Large intestine (tissue), 3 donors: ENCODE measurements around the gene PPP1R7. TPM values are rescaled to one million over a fixed set of nuclear protein-coding genes. Genes with fewer than 3 reads are reported as not detected.
A peak's percentile ranks its signal among the peaks of the same experiment; 100 is the strongest.

Source experiments
- DNase-seq, 2 donors: peaks; one replicate each; pipeline versions ENCODE4 v3.0.0 to v3.0.0-alpha.2; 2013
- H3K27ac ChIP-seq: one replicate; pipeline ENCODE4 v1.5.1; 2013; ENCODE audit warnings: low read length
- H3K27me3 ChIP-seq: 2 replicates; pipeline ENCODE4 v1.6.1; 2013; ENCODE audit warnings: low read length; ENCODE audit not compliant: control insufficient read depth, insufficient read depth
- H3K36me3 ChIP-seq: 2 replicates; pipeline ENCODE4 v1.6.1; 2013; ENCODE audit warnings: low read length; ENCODE audit not compliant: control insufficient read depth, insufficient read depth
- H3K4me1 ChIP-seq: one replicate; pipeline ENCODE4 v1.6.1; 2013; ENCODE audit warnings: low read length; ENCODE audit not compliant: control insufficient read depth, insufficient read depth
- H3K4me3 ChIP-seq: one replicate; pipeline ENCODE4 v1.5.1; 2013; ENCODE audit warnings: low read length
- H3K9me3 ChIP-seq: one replicate; pipeline ENCODE4 v1.6.1; 2013; ENCODE audit warnings: mild to moderate bottlenecking, low read depth, low read length, moderate library complexity; ENCODE audit not compliant: control insufficient read depth
- WGBS: methylation state at CpG from one replicate; pipeline ENCODE4 v1.1.5; 2013; ENCODE audit warnings: low lambda C conversion rate; ENCODE audit not compliant: insufficient coverage; 5-methylcytosine and 5-hydroxymethylcytosine counted together
- polyA plus RNA-seq: library from polyadenylated mRNA; unstranded; fragments of 120-200 nt; gene quantifications from one replicate; pipeline ENCODE4 v1.2.1, GENCODE V29; 2013

The PPP1R7 gene
- polyA plus RNA-seq, 1 donor = 58.4 TPM

GRCh38 chr2:241183221-241183620 lies 33.0 kb downstream of the PPP1R7 start:
- H3K4me1 ChIP-seq = no peaks in the 10 kb centered on the region
- H3K27ac ChIP-seq = no peak overlapping the region
- no peak overlapping the region for H3K4me3 ChIP-seq
- H3K27me3 ChIP-seq = no peaks in the 10 kb centered on the region
- peaks cover 21% of the 10 kb centered on the region for H3K36me3 ChIP-seq
- no peaks in the 10 kb centered on the region for H3K9me3 ChIP-seq
- no CpG with 5 or more reads among the region's 9 CpGs for WGBS
- no peak for DNase-seq

GRCh38 chr2:241184901-241185300 lies 34.6 kb downstream of the PPP1R7 start:
- no peak overlapping the region for H3K4me3 ChIP-seq
- H3K36me3 ChIP-seq = peaks cover 15% of the 10 kb centered on the region
- DNase-seq = no peak
- H3K9me3 ChIP-seq = no peaks in the 10 kb centered on the region
- H3K27ac ChIP-seq = no peak overlapping the region
- H3K4me1 ChIP-seq = no peaks in the 10 kb centered on the region
- peaks cover 4% of the 10 kb centered on the region for H3K27me3 ChIP-seq
- no CpG with 5 or more reads among the region's 9 CpGs for WGBS

GRCh38 chr2:241185961-241186360 lies 35.7 kb downstream of the PPP1R7 start:
- H3K27ac ChIP-seq = no peak overlapping the region
- DNase-seq = no peak
- no peaks in the 10 kb centered on the region for H3K4me1 ChIP-seq
- no peaks in the 10 kb centered on the region for H3K9me3 ChIP-seq
- H3K4me3 ChIP-seq = no peak overlapping the region
- no CpG with 5 or more reads among the region's 11 CpGs for WGBS
- H3K36me3 ChIP-seq = peaks cover 13% of the 10 kb centered on the region
- H3K27me3 ChIP-seq = peaks cover 4% of the 10 kb centered on the region

- H3K4me1 ChIP-seq = no peaks in the 10 kb centered on the region
- peaks cover 4% of the 10 kb centered on the region for H3K27me3 ChIP-seq
- DNase-seq = no peak
- no CpG with 5 or more reads among the region's 14 CpGs for WGBS
- no peak overlapping the region for H3K27ac ChIP-seq
- no peaks in the 10 kb centered on the region for H3K9me3 ChIP-seq
- H3K4me3 ChIP-seq = no peak overlapping the region
- H3K36me3 ChIP-seq = peaks cover 12% of the 10 kb centered on the region
Measured at GRCh38 chr2:241187101-241187917, 37.0 kb downstream of the PPP1R7 start.

GRCh38 chr2:241187918-241188234 lies 37.6 kb downstream of the PPP1R7 start:
- DNase-seq = no peak
- Histone ChIP-seq H3K27me3 (peaks cover 4% of the 10 kb centered on the region), H3K27ac (no peak overlapping the region), H3K4me1 (no peaks in the 10 kb centered on the region), H3K9me3 (no peaks in the 10 kb centered on the region), H3K4me3 (no peak overlapping the region), H3K36me3 (peaks cover 8% of the 10 kb centered on the region)
- no CpG with 5 or more reads among the region's 4 CpGs for WGBS

GRCh38 chr2:241188361-241189092 lies 38.3 kb downstream of the PPP1R7 start, which contains the start of gene ANO7:
Gene ANO7 (plus strand): TSS chr2:241188677. CDS start chr2:241190064, 1,387 bp downstream.
- Histone ChIP-seq H3K27me3 (peaks cover 4% of the 10 kb centered on the region), H3K9me3 (no peaks in the 10 kb centered on the region), H3K36me3 (peaks cover 1% of the 10 kb centered on the region), H3K4me3 (peak within 1 kb of the TSS; percentile 23), H3K27ac (no peak within 1 kb of the TSS), H3K4me1 (no peaks in the 10 kb centered on the region)
- peak; percentile 31 to 55 for DNase-seq
- no CpG with 5 or more reads among the region's 21 CpGs for WGBS

- H3K9me3 ChIP-seq = no peaks in the 10 kb centered on the region
- H3K27me3 ChIP-seq = peaks cover 4% of the 10 kb centered on the region
- no peak overlapping the region for H3K27ac ChIP-seq
- H3K4me1 ChIP-seq = no peaks in the 10 kb centered on the region
- H3K36me3 ChIP-seq = no peaks in the 10 kb centered on the region
- peak overlapping the region; percentile 23 for H3K4me3 ChIP-seq
- no CpG with 5 or more reads among the region's 32 CpGs for WGBS
- no peak for DNase-seq
Measured at GRCh38 chr2:241189093-241189855, 39.0 kb downstream of the PPP1R7 start.

GRCh38 chr2:241189856-241190201 lies 39.6 kb downstream of the PPP1R7 start:
- H3K4me1 ChIP-seq = no peaks in the 10 kb centered on the region
- no CpG with 5 or more reads among the region's 15 CpGs for WGBS
- DNase-seq = no peak
- H3K27me3 ChIP-seq = peaks cover 4% of the 10 kb centered on the region
- no peak overlapping the region for H3K4me3 ChIP-seq
- H3K9me3 ChIP-seq = no peaks in the 10 kb centered on the region
- H3K27ac ChIP-seq = no peak overlapping the region
- no peaks in the 10 kb centered on the region for H3K36me3 ChIP-seq

GRCh38 chr2:241190291-241190981 lies 40.2 kb downstream of the PPP1R7 start:
- H3K9me3 ChIP-seq = no peaks in the 10 kb centered on the region
- no CpG with 5 or more reads among the region's 19 CpGs for WGBS
- no peaks in the 10 kb centered on the region for H3K36me3 ChIP-seq
- peaks cover 4% of the 10 kb centered on the region for H3K27me3 ChIP-seq
- no peak overlapping the region for H3K27ac ChIP-seq
- no peak overlapping the region for H3K4me3 ChIP-seq
- no peaks in the 10 kb centered on the region for H3K4me1 ChIP-seq
- DNase-seq = no peak

- Histone ChIP-seq H3K27me3 (peaks cover 4% of the 10 kb centered on the region), H3K36me3 (no peaks in the 10 kb centered on the region), H3K4me3 (no peak overlapping the region), H3K4me1 (no peaks in the 10 kb centered on the region), H3K27ac (no peak overlapping the region), H3K9me3 (no peaks in the 10 kb centered on the region)
- peak in 1 of 2 donors; percentile 41 for DNase-seq
- no CpG with 5 or more reads among the region's 14 CpGs for WGBS
Measured at GRCh38 chr2:241191081-241191480, 40.8 kb downstream of the PPP1R7 start.
